NCI-H2107 treated with DMSO at 0.1 percent for 48 hours (cell line): ENCODE data around the gene ATXN7.

ENCODE experiments used
- DNase-seq: peaks from one replicate; lab custom pipeline; 2025; ENCODE audit not compliant: unreplicated experiment; lab: John Stamatoyannopoulos, UW

Gene ATXN7

DNA sequence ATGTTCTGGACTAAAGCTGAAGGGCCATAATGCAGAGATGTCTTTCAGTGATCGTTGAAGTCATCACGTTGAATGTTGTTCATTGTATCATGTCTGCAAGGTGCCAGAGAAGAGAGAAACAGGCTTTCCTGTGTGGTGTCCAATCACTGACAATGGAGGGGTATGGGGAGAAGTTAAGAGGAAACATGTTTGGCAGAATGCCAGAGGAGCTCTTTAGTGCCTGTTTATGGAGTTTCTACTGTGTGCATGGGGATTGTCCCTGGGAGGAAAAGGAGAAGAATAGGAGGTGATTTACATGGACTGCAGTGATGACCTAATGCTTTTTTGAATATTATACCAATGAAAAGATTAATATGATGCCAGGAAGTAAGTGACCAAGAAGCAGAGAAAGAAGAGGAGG lies 36.8 kb downstream of the ATXN7 start:
- DNase-seq: peak; percentile 36

DNA sequence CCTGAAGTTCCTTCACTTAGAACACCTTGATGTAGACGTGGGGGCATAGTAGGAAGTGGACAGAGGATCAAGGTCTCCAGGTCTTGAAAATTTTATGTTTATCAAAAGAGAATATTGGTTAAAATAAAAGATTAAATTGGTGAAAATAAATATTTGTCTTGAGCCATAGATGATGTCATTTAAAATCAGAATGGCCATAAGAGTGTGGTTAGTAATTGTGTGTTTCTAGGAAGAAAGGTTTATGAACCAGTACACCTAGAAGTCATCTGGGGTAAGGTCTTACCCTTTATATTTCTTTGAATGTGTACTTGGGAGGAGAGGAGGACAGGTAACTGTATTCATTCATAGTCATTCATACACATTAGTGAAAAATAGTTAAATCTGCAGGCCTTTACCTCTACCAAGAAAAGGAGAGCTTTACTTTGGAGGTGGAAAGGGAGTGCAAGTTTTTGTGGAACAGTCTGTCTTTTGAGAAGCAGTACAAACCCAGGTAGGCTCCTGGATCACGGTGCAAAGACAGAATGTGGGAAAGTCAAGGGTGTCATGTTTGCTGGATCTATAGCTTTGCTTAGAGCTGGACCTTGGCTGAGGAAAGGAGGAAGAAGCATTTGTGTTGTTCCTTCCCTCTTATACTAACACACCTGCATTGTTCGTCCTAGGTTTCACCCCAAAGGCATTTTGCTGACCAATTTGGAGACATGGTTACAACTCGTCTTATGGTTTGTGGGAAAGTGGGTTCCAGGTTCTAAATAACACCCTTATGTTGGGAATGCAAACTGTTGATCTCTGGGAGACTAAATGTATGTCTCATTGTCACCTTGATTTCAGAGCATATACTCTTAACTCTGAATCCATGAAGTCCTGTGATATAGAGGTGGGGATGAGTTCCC lies 42.3 kb downstream of the ATXN7 start:
- DNase-seq: no peak

DNA sequence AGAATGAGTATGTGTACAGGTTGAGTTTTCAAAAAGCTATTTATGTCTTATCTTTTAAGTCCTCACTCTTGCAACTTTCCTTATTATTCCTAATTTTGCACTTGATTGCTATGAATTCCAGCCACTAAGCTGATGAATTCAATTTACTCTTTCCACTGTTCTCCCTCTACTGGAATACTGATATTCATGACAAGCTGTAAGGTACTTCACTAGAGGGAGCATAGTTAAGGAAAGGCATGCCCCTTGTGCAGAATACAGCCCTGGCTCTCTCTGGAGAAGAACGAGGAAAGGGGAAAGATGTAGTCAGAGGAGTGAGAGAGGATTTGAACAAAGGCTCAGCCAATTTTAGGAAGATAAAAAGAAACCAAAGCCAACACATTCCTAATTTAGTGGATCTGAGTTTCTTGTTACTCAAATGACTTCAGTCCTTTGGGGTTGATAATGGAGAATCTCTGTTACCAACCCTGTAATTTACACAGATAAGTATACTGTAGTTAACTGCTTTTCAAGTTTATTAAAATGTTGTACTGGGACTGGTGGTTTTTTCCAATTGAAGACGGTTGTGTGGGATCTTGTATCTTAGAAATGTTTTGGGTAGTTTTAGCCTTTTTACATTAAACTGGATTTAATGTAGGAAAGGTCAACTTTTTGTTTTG lies 44.5 kb downstream of the ATXN7 start:
- no peak for DNase-seq

DNA sequence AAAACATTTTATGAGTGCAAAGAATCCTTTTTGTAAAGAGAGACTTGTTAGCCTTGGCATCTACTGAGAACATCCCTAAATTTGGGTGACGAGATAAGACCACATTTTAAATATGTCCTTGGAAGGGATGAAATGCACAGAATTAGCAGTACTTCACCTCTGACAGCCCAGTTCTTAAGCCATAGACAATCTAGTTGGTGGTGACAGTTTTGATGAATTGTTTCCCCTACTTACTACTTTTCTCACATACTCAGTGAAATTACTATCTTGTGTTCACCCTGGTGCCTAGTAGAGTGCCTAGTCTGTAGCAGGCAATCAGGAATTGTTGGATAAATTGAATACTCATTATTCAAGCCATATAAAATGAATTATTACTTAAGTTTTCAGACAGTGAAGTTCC lies 45.1 kb downstream of the ATXN7 start:
- DNase-seq: no peak

DNA sequence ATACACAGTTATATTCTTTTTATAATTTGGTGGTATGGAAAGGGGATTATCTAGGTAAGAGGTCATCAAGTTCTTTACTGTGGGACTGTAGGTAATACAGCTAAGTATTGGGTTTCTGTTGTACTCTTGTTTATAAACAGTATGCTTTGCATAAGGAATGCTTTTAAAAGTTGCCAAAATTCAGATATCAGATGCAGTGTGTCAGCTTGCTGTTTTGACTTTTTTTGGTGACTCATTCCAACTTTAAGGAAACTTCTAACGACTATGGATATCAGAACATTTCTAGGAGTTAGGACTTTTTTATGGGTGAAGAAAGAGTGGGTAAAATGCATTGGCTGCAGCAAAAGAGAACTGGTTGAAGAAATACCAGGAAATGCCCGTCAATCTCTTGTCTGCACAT lies 45.8 kb downstream of the ATXN7 start:
- no peak for DNase-seq

DNA sequence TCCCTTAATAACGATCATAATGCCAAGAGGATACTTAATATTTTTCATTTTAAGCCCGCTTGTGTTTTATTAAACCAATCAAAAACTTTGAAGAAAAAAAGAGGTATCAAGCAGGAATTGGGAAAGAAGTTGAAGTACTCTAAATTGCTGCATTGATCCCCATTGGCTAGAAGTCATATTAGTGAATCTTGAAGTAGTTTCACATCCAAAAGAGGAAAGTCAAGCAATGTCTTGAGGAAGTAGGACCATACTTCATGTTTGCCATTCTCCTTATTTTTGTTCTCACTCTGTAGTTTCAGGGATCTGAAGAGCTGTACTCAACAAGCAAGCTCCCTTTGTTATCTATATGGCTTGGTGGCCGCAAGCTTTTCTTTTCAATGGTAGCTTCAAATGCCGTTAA lies 46.3 kb downstream of the ATXN7 start:
- DNase-seq: no peak

DNA sequence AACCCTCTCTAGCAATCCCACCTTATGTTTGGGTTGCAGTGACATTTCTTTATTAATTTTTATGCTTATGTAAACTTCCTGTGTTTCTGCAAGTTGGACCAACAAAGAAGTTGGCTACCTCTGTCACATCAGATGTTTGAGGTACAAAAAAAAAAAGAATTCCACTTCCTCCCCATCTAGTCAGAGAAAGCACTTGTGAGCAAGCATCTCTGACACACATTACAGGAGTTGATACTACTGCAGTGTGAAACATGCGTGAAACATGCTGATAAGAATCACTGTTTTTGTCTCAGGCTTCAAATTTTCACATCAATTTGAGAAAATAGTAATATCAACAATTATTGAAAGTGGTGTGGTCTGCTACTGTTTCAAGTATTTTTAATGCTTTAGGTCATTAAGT lies 47.2 kb downstream of the ATXN7 start:
- DNase-seq: no peak

DNA sequence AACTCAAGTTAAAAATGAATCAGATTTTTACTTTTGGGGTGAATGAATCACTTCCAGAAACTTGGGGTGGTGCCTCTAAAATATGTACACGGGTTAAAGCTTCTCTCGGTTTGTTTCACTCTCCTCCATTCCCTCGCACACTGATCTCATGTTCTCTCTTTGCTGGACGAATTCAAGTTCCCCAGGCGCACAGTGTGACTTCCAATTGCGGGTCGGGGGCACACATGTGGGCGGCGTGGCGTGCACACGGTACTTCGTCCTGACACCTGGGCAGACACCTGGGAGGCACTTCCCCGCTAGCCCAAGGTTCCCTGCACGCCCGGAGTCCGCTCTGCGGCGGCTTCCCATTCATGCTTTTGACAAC lies 47.8 kb downstream of the ATXN7 start:
- DNase-seq: no peak

DNA sequence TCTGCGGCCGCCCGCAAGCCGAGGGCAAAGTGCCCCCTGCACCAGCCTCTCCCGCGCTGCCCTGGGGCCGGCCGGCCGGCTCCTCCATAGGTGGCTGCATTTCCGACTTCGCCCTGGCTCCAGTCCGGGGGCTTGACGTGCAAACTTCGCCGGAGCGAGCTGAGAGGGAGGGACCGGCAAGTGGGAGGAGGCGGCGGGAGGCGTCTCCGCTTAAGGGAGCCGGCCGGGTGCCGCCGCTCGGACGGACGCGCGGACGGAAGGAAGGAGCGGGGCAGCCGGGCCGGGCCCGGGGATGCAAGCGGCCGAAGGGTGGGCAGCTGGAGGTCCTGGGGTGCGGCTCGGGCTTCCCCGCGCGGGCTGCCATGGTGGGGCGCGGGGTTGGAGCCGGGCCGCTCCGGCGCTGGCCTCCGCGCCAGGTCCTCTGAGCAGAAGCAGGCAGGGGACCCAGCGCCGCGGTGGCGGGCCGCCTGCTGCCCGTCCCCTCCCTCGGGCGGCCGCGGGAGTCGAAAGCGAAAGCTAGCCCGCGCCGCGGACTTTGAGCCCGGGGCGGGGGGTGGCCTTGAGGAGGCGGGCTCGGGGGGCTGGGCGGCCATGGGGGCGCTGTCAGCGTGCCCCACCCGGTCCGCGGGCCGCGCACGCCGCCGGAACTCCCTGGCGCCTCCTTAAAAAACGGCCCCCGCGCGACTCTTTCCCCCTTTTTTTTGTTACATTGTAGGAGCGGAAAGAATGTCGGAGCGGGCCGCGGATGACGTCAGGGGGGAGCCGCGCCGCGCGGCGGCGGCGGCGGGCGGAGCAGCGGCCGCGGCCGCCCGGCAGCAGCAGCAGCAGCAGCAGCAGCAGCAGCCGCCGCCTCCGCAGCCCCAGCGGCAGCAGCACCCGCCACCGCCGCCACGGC lies 48.5 kb downstream of the ATXN7 start, which contains the start of gene SCAANT1:
TSS of gene SCAANT1 (minus strand) at position 511 of the 895 bp plus-strand sequence.
- DNase-seq: no peak

DNA sequence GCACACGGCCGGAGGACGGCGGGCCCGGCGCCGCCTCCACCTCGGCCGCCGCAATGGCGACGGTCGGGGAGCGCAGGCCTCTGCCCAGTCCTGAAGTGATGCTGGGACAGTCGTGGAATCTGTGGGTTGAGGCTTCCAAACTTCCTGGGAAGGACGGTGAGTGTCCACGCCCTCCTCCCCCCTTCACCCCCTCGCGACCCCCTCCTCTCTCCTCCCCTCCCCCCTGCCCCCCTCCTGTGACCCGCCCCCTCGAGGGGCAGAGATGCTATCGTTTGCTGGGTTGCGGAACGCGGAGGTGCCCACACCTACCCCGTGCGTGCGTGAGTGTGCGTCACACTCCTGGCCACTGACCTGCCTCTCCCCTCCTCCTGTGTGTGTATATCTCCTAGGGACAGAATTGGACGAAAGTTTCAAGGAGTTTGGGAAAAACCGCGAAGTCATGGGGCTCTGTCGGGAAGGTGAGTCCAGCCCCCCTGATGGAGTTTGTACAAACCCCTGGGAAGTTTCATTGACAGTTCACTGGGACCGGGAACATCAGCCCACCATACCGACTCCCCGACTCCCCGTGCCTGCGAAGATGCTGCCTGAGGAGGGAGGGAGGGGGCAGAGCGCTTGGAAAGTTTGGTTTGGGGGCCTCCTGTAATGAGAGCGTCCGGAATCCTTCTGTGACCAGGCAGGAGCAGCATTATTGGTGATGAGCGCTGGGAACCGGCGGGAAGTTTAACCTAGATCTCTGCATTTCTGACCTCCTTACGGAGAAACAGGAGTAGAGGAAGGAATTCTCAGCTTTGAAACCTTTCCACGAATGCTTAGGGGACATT lies 49.3 kb downstream of the ATXN7 start:
- DNase-seq: no peak

DNA sequence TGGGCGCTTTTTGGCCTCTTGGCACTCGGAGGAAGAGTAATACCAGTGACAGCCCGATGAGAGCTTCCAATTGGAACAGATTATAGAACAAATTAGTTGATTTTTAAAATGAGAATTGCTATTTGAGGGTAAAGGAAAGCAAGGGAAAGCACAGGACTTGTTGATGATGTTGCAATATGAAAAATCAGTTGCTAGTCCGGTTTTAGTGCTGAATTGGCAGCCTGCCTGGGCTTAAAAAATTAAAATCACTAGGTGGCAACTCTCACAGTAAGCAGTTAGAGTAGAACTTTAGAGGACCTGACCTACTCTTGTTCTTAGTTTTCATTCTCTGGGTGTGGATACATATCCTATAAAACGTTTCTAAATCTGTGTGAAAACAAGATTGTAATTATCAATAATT lies 50.6 kb downstream of the ATXN7 start:
- DNase-seq: no peak

DNA sequence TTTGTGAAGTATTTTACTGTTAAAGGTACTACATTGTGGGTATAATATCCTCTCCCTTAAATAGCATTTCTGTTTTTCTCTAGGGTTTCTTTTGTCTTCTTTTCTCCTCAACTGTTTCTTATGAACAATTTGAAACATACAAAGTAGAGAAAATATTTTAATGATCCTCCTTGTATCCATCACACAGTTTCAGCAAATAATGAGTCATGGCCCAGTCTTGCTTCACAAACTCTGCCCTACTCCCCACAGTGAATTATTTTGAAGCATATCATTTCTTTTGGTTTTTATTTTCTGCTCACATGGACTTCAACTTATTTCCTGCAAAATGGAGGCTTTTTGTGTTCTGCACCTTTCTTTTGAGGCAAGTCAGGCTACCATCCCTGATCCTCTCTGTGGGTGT lies 54.7 kb downstream of the ATXN7 start:
- DNase-seq: no peak

DNA sequence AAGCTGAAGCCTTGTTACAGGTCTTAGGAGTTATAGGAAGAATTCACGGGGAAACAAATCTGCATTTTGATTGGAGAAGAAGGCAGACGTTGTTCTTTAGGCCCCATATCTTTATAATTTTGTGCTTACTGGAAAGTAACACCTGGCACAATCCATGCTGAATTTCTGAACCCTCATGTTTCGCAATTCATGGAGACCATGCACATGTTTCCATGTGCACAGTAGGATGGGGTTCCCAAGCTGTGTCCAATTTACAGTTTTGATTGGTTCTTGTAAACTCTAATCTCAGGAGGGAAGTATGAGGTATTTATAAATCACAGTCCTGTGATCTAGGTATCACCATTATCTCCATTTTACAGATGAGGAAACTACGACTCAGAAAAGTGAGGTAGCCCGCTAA lies 56.3 kb downstream of the ATXN7 start:
- DNase-seq: no peak

DNA sequence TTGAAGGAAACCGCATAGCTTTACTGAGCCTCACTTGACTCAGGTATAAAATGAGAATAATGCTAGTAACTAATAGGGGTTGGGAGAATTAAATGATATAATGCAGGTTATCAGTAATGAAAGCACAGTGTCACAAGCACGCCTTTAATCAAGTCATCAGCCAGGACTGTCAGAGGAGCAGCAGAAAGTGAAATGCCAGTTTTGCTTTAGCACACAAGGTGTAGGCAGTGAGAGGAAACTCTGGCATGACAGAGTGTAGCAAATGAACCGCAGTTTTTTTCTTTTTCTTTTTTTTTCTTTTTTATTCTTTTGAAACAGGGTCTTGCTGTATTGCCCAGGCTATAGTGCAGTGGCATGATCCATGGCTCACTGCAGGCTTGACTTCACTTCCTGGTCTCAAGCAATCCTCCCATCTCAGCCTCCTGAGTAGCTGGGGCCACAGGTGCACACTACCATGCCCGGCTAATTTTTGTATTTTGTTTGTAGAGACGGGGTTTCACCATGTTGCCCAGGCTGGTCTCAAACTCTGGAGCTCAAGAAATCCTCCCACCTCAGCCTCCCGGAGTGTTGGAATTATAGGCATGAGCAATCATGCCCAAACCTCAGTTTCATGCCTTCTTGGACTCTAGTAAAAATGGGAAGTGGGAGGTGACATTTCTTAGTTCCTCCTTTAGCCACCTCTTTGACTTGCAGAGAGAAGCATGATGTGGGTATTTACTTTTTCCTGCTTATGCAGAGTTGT lies 58.2 kb downstream of the ATXN7 start:
- DNase-seq: no peak

DNA sequence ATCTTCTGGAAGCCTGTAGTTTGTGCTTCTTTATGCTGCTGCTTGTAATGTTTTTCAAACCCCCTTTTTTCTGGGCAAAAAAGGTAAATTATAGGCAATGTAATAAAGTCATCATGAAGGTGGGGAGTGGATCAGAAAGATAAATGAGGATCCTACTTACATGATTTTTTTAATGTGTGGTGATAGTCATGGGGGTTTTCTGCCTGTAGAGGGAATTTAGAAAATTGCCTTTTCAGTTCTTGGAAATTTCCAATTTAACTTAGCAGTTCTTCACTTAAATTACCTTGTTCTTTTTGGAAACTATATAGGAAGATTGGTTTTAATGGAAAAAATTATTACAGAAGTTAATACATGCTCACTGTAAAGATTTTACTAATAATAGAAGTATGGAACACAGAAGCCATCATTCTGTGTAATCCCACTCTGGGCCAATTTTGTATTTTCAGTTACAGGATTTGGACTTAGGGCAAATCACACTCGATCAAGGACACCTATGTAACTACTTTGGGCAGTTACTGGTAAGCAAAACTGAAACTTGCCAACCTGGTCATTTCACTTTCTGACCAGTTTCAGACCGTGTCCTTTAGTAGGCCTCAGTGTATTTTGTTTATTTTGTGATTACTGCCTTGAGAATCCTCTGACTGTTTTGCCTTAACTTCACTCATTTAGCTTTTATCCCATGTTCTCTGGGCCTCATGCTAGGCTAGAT lies 59.0 kb downstream of the ATXN7 start:
- no peak for DNase-seq

DNA sequence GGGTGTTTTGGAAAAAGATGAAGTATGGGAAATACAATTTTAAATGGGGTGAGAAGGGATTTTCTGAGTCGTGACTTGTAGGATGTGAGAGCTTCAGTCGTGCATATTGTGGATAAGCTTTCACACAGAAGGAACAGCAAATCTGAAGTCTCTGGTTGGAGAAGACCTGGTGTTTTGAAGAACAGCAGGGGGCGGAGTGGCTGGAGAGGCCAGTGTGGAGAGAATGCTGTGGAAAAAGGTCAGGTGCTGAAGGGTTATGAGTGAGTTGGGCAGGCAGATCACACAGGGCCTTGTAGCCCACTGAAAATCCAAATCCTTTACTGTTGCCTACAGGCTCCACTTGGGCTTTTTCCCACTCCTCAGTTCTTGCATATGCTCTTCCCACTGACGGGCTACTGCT lies 62.6 kb downstream of the ATXN7 start:
- no peak for DNase-seq

DNA sequence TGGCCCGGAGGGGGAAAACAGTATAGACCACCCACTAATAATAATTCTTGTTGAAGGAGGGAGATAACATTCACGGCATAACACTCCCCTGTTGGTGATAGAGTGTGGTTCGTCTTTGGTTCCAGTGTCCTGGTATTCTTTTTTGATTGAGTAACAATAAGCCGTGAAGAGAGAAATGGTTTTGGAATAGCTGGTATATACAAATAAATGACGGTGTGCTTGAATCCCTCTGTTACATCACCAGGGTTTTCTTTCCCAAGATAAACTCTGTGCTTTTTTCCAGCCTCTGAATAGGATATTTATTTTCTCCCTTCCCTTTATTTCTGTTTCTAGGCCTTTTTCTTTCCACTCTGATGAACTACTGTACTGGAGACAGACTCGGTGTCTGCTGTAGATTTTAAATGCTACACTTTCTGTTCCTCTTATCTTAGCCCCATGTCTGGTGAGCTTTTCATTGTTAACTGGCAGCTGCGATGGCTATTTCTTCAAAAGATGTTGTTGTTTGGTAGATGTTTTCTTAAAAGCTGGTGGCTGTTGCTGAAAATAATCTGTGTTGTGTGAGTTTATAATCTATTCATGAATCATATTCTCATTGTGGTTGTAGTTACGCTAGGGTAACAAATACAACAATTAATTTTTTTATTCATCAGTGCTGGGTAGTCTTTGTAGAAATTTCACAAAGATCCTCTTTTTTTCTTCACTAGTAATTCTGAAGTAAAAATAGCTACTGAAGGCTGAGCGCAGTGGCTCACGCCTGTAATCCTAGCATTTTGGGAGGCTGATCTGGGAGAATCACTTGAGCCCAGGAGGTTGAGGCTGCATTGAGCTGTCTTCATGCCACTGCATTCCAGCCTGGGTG lies 64.0 kb downstream of the ATXN7 start:
- DNase-seq: no peak

DNA sequence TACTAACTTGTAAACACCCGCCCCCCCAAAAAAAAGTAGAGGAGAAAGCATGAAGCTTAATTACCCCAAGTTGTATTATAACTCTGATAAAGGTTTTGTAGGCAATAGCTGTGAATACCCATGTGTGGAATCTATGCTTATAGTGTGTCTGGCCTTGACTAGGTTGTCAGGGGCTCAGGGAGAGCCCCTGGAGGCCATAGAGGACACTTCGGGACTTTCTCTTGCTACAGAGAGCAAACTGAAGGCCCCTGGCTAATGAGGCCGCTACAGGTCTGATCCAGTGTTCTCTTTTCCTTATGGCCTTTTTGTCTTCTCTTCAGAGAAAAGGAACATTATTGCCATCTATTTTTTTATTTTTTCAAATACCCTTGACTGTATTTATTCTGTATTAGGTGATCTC lies 67.6 kb downstream of the ATXN7 start:
- no peak for DNase-seq
